Nucleus accumbens (tissue), 56 donors: ENCODE data around the gene STK38L.

Source experiments
- DNase-seq, 56 donors: peaks; one replicate each; lab custom pipeline; 2025; lab: John Stamatoyannopoulos, UW

Gene STK38L

DNA sequence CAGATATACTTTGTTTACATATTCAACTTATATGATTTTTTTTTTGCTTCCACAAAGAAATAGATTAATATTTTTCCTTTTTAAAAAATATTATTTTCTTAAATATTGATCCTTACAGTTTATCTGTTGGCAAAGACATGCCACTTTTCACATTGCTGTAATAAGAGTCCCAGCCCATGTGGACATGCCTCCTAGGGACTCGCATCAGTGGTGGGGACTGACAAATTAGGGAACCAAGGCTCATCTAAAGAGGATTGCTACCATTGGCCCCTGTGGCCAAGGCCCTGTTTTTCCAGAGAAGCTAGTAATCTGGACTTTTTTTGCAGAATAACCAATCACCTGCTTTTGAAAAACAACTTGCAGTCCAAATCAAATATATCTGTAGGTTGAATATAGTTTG, 60.8 kb downstream of the STK38L start:
- no peak for DNase-seq

DNA sequence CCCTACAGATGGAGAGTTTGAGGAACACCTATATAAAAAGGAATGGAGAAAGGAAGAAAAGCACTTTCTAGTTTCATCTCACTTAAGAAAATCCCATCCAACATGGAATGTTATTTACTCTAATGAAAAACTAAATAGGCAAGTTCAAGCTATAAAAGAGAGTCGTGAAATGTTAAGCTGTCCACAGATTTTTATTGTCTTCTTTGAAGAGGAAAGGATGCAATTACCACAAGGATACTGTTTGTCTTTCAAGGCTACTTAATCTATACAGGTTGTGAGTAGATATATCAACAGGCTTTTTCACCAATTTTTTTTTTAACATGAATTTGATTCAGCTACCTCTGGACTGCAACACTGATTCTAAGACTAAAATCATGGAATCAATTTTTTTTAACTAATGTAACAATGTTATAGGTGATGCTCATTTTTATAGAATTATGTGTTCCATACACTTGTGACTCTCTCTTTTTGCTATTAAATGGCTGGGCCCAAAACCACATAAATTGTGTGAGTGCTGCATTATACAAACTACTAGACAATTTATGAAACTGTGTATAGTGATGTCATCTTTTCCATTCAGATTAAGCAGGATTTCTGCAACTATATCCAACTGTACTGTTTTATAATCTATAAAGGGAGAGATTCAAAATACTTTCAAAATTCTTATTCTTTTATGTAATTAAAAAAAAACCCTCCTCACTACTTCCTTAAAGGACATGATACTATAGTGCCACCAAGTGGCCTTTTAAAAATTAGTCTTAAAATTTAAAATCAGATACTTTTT, 61.8 kb downstream of the STK38L start:
- DNase-seq = no peak

- DNase-seq = no peak
Measured at GRCh38 chr12:27309293-27309994, 65.4 kb downstream of the STK38L start.

DNA sequence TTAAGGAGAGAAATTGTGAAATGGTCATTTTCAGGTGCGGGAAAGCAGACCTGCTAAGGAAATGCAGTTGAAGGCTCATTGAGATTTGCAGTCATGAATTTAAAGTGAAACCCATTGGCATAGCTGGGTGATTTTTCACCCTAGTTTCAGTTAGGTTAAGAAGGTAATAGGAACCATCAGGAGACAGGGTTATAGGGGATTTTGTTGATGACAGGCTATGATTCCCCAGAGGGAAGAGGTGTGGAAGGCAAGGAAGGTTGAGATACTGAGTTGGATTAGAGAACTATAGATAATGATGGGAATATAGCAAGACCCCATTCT, 65.9 kb downstream of the STK38L start:
- DNase-seq = no peak

- DNase-seq = no peak
Measured at GRCh38 chr12:27316947-27317346, 72.9 kb downstream of the STK38L start.

- no peak for DNase-seq
Measured at GRCh38 chr12:27319409-27319808, 75.3 kb downstream of the STK38L start.

- no peak for DNase-seq
Measured at GRCh38 chr12:27319848-27320247, 75.8 kb downstream of the STK38L start.

DNA sequence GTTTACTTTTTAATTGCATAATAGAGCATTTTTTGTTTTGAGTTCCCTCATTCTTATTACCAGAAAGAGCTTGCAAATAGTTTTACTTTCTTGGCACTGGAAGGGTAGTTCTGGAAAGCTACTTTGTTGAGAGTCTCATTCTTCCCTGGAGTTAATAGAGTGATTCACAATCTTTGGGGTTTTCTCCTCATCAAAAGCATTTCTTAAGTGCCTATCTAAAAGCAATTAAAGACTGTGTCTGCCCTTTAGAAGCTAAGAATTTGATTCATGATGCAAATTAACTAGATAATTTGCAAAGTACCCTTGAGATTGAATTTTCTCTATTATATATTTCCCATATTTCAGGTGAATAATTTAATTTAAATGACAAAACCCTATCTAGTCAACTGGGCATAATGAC, 80.4 kb downstream of the STK38L start:
- DNase-seq = no peak

- DNase-seq = no peak
Measured at GRCh38 chr12:27330846-27331245, 86.8 kb downstream of the STK38L start.

GRCh38 chr12:27331291-27331926, 87.3 kb downstream of the STK38L start:
- no peak for DNase-seq

GRCh38 chr12:27331927-27332324, 87.8 kb downstream of the STK38L start:
- DNase-seq = no peak

DNA sequence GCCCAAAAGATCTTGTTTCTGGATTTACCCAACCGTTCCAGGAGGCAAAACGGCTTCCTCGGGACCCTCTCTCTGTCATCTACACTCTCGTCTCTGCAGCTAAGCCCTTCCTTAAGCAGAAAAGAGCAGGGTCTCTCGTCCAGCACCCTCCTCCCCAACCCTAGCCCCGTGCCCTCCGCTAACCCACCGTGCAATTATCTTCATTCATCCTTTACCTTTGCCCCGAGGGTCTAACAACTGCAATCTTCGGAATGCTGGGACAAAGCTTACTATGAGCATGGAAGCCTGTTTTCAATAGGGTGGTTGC, 88.3 kb downstream of the STK38L start:
- DNase-seq = no peak

DNA sequence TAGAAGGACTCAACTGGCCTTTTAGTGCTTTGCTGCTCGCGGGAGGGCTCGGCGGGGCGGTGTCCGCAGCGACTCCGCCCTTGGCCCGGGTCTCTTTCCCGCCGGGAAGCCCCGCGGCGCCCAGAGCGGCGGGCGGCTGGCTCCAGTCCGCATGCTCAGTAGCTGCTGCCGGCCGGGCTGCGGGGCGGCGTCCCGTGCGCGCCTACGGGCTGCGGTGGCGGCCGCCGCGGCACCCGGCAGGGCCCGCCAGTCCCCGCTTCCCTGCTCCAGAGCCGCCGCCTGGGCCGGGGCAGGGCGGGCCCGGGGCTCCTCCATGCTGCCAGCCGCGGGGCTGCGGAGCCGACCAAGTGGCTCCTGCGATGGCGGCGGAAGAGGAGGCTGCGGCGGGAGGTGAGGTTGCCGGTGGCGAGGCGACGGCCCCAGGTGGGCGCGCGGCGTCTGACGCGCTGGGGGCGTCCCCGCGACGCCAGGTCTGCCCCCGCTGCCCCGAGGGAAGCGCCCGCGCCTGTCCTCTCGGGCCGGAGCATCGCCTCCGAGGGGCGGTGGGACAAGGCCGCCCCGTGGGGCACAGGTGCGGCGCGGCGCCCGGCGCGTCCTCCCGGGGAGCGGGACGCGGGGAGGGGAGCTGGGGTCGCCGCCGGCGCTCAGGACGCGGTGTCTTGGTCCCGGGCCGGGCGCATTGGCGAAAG, 88.8 kb downstream of the STK38L start, which contains the start of gene BMAL2:
BMAL2 (plus strand) TSS at position 123 of the 689 bp plus-strand sequence; CDS start at position 360, 237 bp downstream.
- peak in 7 of 56 donors; percentile 2 to 29 (median 10) for DNase-seq

DNA sequence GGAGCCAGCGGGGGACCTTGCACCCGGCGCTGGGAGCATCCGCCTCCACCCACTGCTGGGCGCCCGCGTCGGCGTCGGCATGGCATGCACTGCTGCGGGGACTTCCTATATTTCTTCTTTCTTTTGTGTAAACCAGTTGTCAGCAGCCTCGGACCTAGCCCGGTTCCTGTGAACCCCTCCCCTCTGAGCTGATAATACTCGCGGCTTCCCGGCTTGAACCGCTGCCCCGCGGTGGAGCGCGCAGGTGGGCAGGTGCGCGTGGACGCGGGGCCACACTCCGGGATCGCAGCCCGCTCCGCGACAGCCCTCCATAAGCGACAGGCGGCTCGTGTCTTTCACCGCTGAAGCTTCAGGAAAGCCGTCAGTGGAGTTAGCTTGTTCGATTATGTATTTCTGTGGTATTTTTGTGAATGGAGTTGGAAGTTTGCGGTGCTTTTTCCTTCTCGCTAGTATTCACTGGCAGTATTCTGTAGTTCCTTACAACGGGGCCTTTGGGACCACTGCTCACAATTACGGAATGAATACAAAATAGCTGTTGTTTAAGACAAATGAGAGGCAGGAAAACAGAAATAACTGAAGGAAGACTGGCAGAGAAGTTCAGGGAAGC, 89.4 kb downstream of the STK38L start:
- peak in 4 of 56 donors; percentile 4 to 52 (median 7) for DNase-seq

- DNase-seq = no peak
Measured at GRCh38 chr12:27334042-27334720, 90.1 kb downstream of the STK38L start.

DNA sequence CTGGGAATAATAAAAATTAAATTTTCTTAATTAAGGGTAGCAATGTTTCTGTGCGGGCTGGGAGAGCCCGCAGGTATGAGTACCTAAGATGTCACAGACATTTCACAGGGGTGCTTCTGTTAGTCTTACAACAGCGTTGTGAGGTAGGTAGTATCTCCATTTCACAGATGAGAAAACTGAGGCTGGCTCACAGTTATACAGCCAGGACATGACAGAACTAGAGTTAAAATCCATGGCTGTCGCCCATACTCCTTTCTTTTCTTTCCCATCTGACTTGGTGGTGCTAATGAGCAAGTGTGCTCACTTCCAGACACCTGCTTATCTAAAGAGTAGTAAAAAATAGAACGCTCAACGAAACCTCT, 90.6 kb downstream of the STK38L start:
- DNase-seq = no peak

DNA sequence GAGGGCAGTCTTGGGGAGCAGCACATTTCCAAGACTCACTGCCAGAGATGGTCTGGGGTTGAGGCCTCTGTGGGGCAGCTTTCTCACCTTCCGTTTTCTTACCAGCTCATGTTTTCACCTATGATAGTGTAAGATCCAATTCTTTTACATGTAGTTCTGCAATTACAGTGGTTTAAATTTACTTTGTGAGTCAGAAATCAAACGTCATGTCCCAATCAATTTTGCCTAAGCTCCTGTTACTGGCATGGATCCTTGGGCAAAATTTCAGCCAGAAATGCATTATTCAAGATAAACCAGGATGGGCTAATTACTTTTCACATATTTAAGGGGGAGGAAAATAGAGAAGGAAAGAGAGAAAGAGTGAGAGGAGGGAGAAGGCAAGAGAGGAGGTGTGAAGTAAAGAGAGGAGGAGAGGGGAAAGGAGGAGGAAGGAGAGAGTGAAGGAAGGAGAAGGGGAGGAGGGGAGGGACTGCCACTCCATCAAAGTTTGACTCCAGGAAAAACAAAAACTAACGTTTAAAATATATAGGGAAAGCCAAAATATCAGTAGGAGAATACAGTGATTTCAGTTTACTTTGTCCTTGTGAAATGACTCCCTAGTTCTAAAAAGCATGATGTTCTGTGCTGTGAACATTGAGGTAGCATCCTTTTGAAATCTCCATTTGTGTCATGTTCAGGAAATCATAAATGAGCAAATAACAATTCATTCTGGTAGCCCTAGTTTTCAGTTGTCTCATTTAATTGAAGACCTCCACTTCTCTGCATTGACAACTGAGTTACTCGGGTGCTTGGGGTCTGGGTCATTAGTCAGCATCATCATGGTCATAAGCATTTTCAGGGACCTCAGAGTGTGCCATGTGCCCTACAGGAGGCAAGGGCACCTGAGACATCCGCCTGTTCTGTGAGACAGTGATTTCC, 91.5 kb downstream of the STK38L start:
- DNase-seq = no peak

DNA sequence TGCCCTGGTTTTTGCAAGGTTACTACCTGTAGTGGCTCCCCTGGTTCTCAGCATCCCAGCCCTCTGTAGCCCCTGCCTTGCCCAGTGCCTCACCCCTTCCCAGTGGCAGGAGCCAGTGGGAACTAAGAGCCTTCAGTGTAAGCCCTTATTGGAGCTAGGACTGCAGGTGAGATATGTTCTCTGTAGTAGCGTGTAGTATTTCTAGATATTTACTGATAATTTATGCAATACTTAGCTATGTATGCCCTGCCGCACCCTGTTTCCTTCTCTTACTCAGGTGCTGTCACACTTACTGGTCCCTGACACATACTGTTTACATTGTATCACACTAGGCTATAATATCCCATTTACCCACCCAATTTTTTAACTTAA, 92.2 kb downstream of the STK38L start:
- DNase-seq = no peak

DNA sequence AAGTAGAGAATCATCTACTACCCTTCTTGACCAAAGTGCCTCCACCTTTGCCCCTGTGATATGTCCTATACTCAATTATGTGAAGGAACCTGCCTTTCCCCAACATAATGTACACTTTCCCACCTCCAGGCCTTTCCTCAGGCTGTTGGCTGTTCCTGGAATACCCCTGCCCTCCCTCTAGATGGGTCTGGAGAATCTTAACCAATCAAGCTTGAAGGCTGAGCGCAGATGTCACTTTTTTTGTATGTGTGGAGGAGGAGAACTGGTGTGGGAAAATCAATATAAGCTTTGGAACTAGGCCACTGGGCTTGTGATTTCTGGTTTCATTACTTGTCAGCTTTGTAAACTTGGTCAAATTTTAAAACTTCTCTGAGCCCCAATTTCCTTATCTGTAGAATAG, 93.3 kb downstream of the STK38L start:
- DNase-seq = no peak
